Measurements from ENCODE around the gene GDPD3. TPM values are rescaled to one million over a fixed set of nuclear protein-coding genes. Genes with fewer than 3 reads are reported as not detected.

Gene GDPD3
- total and polyA plus RNA-seq, 2 of the 13 experiments (the other 11 are each of a cell fraction or from before 2014, with no cell fraction given), result 18.7 to 20.6 TPM

- Histone ChIP-seq H2AFZ (ENCODE audit: low read length) (no peak overlapping the region), H3K9ac (ENCODE audit: insufficient read depth, low read depth, low read length) (peak overlapping the region; percentile 90), H3K4me3 (replicated peaks in 1 of 3; ENCODE audit: insufficient read depth in 1 of 3, low read depth in 2 of 3, low read length in 3 of 3) (peak overlapping the region; percentile 92 to 100 (median 95)), H3K27ac (ENCODE audit: extremely low read length, insufficient read depth, low read length) (peak overlapping the region; percentile 95), H3K36me3 (replicated peaks in 1 of 2; ENCODE audit: control insufficient read depth in 1 of 2, insufficient read depth in 2 of 2, low read length in 2 of 2) (peaks cover 35 to 55% of the 10 kb centered on the region in 2 experiments), H3K27me3 (ENCODE audit: control insufficient read depth in 1 of 2, insufficient read depth in 2 of 2, low read length in 2 of 2) (peaks cover 0 to 2% of the 10 kb centered on the region in 2 experiments; a peak in 1 of 5 replicates), H3K79me2 (ENCODE audit: insufficient read depth, low read length) (peaks cover 59% of the 10 kb centered on the region), H3K9me3 (ENCODE audit: low read length) (no peaks in the 10 kb centered on the region), H3K4me2 (ENCODE audit: low read depth, low read length) (peak overlapping the region; percentile 99), H3K4me1 (ENCODE audit: insufficient read depth, low read length) (peaks cover 63% of the 10 kb centered on the region), H4K20me1 (ENCODE audit: insufficient read depth, low read length) (peaks cover 62% of the 10 kb centered on the region)
- WGBS (ENCODE audit: low lambda C conversion rate), result 62% methylated on average over 21 of the region's 21 CpGs
- ATAC-seq (no peak), DNase-seq (ENCODE audit: low spot score) (no peak), FAIRE-seq (no peak)
- in situ Hi-C loops (cut with HindIII; ENCODE audit: extremely low pct_ligation_motif_present, low pct_unique_long_range_greater_than_20kb) (no loop called here), intact Hi-C loops (cut with micrococcal nuclease; ENCODE audit: unreplicated experiment) (loop anchor here (1.0 to 5.0 kb wide), 2 partner anchors 25 to 680 kb away; partner anchors contain the start of gene PHKG2)
- CTCF ChIA-PET (ENCODE audit: low intra/inter-chr PET ratio, low total read pairs), result no interaction called here
- no TSS peak for BruUV-seq (replicated peaks)
- POLR2A ChIA-PET, result interaction anchor here (0.5 to 9.1 kb wide), 11 partner anchors 8 to 808 kb away, joined by 3 to 120 read pairs (median 5); partner anchors contain the start of genes PPP4C and TBX6
- 0 out of 2 replicates have a peak, but pooled peaks have one; percentile 77 for TF ChIP-seq MZF1 (CRISPR knock-in tag; IDR thresholded peaks at IDR 0.05; ENCODE audit: borderline replicate concordance)
- TF ChIP-seq HNRNPL (IDR thresholded peaks at IDR 0.05; ENCODE audit: low read depth, low read length), result peak; percentile 76
- TF ChIP-seq ZNF281 (CRISPR knock-in tag; IDR thresholded peaks at IDR 0.05; ENCODE audit: borderline replicate concordance), result no peak
- no peak for TF ChIP-seq FOXA1 (IDR thresholded peaks at IDR 0.05)
- TF ChIP-seq FOXA1 (CRISPR knock-in tag; IDR thresholded peaks at IDR 0.05), result no peak
- TF ChIP-seq HNF4G (IDR thresholded peaks at IDR 0.05; ENCODE audit: borderline replicate concordance, low read depth, low read length), result no peak
- TF ChIP-seq HNF4G (CRISPR knock-in tag; IDR thresholded peaks at IDR 0.05; ENCODE audit: borderline replicate concordance, low read depth), result 0 out of 2 replicates have a peak, but pooled peaks have one; percentile 7
- TF ChIP-seq ZNF207 (IDR thresholded peaks at IDR 0.05; ENCODE audit: borderline replicate concordance), result no peak
- TF ChIP-seq ZNF782 (CRISPR knock-in tag; IDR thresholded peaks at IDR 0.05; ENCODE audit: borderline replicate concordance), result 0 out of 2 replicates have a peak, but pooled peaks have one; percentile 13
- 0 out of 2 replicates have a peak, but pooled peaks have one; percentile 55 for TF ChIP-seq ZNF567 (CRISPR knock-in tag; IDR thresholded peaks at IDR 0.05; ENCODE audit: borderline replicate concordance)
- 0 out of 2 replicates have a peak, but pooled peaks have one; percentile 70 for TF ChIP-seq TMF1 (CRISPR knock-in tag; IDR thresholded peaks at IDR 0.05; ENCODE audit: low read depth)
- TF ChIP-seq RBFOX2 (IDR thresholded peaks at IDR 0.05; ENCODE audit: low read depth, low read length), result peak; percentile 69
- peak; percentile 19 for TF ChIP-seq RBM22 (optimal IDR thresholded peaks at IDR 0.05; ENCODE audit: low read length)
- TF ChIP-seq NFE2 (CRISPR knock-in tag; IDR thresholded peaks at IDR 0.05), result no peak
- TF ChIP-seq CHCHD3 (CRISPR knock-in tag; IDR thresholded peaks at IDR 0.05), result no peak
- TF ChIP-seq ZNF296 (CRISPR knock-in tag; conservative IDR thresholded peaks at IDR 0.05), result 0 out of 2 replicates have a peak, but pooled peaks have one; percentile 27
- TF ChIP-seq SMYD3 (CRISPR knock-in tag; IDR thresholded peaks at IDR 0.05), result no peak
- 0 out of 2 replicates have a peak, but pooled peaks have one; percentile 16 for TF ChIP-seq ZMYM4 (CRISPR knock-in tag; IDR thresholded peaks at IDR 0.05)
- peak; percentile 40; the same call in 1 of the 2 replicates for TF ChIP-seq LBX2 (CRISPR knock-in tag; IDR thresholded peaks at IDR 0.05; ENCODE audit: borderline replicate concordance)
- TF ChIP-seq ZNF776 (CRISPR knock-in tag; IDR thresholded peaks at IDR 0.05), result 0 out of 2 replicates have a peak, but pooled peaks have one; percentile 56
These were observed 46.4 kb downstream of the GDPD3 start for GRCh38 chr16:30066761-30067583.

Data from HepG2 (cell line).